Lung microvascular endothelial cell (primary cell): ENCODE data around the gene RAD51AP1. TPM values are rescaled to one million over a fixed set of nuclear protein-coding genes. Genes with fewer than 3 reads are reported as not detected.
"Not testable (repeated sequence)": the region's sequence is repeated elsewhere in the genome, so short reads cannot be mapped to it uniquely, and the experiment has no call there.

Source experiments
- DNase-seq, 2 donors: peaks; one replicate each; pipeline versions ENCODE4 v3.0.0 to v3.0.0-alpha.2; 2010; ENCODE audit warnings: low read depth in 2 of 2
- total RNA-seq: library from RNA; depleted of rRNA; stranded (reverse); fragments of >200 nt; gene quantifications from 2 replicates; pipeline ENCODE4 v1.2.1, GENCODE V29; 2014

RAD51AP1 gene, protein sequence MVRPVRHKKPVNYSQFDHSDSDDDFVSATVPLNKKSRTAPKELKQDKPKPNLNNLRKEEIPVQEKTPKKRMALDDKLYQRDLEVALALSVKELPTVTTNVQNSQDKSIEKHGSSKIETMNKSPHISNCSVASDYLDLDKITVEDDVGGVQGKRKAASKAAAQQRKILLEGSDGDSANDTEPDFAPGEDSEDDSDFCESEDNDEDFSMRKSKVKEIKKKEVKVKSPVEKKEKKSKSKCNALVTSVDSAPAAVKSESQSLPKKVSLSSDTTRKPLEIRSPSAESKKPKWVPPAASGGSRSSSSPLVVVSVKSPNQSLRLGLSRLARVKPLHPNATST
- total RNA-seq: 2.4 and 7.6 TPM in 2 replicates

DNA sequence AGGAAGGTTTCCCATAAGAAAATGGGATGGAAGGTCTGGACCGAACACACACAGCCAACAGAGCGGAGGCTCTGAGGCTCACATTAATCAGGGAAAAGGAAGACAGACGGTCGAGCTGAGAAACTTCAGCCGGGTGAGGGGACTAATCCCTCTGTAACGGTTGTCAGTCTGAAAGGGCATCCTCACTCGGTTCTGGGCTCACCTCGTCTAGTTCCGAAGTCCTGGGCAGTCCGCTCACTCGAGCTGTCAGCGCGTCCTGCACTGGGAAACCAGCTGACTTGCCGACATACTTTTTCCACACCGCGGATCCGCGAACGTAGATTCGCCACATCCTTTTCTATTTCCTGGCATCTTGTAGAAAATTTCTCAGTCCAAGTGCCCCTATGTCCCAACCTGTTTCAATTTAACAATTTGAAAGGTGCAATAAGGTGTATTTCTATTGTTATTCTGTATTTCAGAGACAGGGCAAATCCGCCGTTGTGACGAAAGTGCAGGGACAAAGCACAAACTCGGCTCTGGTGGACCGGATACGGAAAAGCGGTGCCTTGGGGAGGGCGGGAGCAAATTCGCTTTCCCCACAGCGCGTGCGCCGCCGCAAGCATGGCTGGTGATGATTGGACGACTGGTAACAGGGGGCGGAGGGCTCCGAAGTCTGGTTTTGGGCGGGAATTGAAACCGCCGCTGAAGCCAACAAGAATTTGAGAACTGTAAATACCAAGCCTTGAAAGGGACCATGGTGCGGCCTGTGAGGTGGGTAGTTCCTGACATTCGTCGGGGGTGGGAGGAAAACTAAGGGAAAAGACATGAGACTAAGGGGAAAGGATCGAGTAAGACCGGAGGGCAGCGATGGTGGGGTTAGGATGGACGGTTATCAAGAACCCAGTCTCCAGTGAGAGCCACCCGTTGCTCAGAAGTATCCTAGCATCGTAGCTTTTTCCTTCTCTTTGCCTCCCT lies at the start of gene RAD51AP1:
RAD51AP1 (plus strand) TSS at position 684 of the 954 bp plus-strand sequence; CDS start at position 734, 50 bp downstream.
- DNase-seq: peak; percentile 99 to 100

DNA sequence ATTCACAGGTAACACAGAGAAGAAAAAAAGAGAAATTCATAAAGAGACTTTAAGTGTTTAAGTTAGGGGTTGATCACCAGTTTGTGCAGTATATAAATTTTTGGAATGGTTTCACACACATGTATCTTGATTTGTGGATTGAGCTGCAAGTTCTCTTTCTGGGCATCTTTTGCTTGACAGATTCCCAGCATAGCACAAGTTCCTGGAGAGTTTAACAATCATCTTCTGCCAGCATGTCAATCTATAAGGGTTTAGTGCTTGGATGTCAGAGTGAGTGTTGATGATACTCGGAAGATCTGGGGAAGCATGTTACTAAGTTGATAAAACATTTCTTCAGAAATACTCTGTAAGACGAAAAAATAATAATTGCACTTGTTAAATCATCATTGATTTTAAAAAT lies 49.1 kb upstream of the RAD51AP1 start:
- no peak for DNase-seq

DNA sequence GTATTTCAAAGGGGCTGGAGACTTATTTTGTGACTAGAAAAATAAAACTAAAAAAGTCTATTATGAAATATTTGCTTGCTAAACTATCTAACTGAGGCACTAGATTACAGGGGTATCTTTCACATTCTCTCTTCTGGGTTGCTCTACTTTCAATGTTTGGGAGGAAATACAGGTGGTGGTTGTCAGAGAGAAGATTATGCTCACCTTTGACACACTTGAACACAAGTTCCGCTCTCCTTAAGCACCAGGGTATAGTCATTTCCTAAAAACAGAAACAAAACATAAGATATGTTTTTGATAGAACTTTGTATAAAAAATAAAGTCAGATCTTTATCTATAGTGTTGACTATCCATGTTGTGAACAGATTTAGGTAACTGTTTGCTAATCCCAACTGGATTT lies 47.7 kb upstream of the RAD51AP1 start:
- DNase-seq: no peak

DNA sequence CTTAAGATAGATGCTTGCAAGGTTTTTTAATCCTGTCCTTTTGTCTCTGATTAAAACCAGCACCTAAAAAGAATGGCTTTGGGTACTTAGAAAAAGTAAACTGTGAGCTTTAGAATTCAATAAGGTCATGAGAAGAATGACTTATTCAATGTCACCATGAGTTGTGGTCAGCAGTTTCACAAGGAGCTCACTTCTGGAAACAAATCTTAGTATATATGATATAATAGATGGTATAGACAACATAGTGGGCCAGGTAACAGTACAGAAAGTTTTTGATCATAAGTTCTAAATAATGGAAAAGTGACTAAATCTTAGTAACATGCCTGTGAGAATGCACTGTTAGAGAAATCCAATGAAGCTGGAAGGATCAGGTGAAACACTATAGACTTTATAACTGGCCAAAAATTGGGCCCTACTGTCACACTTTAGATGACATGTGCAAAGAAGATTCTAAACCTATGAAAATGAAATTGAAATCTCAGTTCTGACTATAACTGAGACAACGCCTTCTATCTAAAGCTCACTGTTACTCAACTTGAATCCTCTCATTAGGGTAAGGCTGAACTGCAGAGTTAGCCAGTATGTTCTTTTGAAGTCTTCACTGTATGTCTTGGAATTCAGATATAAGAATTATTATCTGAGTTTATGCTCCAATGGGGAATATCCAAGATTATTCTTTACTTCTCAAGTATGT lies 42.4 kb upstream of the RAD51AP1 start:
- no peak for DNase-seq

DNA sequence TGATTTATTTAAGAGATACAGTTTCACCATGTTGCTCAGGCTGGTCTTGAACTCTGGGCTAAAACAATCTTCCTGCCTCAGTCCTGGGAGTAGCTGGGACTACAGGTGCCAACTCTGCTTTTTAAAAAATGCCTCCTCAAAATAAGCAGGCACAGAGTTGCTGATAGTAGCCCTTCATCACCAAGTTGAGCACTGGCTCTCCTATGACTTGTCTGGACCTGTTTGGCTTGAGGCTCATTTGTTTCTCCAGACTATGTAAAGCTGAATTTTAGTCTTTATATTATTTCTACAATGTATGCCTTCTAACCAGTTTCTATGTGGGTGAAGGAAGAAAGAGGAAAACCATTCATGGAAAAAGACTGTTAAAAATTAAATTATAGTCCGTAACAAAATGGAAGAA lies 39.5 kb upstream of the RAD51AP1 start:
- no peak for DNase-seq

DNA sequence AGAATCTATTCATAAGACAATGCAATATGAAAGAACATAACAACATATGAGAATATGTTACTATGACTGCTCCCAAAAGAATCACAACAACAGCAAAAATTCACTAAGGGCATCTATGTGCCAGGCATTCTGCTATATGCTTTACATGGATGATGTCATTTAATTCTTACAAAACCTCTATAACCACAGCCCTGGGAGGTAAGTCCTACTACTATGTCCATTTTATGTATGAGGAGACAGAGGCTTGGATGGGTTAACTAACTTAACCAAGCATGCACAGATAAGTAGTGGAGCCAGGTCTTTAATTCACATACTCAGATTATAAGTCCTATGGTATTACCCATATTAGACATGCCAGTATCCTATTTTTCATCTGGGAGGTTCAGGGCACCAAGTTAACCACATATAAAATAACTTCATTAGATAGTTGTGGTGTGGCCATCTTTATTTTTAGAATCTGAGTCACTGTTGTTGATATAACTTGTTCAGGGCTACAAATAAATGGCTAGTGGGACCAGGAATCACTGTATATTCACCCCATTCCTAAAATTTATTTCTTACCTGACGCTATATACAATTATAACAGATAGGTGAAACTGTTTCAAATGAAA lies 33.2 kb upstream of the RAD51AP1 start:
- no peak for DNase-seq

DNA sequence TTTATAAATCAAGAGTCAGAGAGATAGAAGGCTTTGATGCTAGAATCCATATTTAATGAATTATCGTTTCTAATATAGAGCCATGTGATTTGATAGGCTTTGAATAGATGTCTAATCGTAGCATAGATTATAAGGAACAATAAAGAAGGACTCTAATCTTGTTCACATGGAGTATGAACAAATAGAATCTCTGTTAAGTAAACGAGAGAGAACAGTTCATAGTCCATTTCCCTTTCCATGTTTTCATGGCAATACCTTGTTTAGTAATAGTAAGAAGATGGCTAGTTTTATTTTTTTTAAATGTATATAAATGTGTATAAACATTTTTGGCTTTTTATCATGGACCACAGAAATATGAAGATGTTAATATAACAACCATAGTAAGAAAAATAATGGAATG lies 32.3 kb upstream of the RAD51AP1 start:
- no peak for DNase-seq

DNA sequence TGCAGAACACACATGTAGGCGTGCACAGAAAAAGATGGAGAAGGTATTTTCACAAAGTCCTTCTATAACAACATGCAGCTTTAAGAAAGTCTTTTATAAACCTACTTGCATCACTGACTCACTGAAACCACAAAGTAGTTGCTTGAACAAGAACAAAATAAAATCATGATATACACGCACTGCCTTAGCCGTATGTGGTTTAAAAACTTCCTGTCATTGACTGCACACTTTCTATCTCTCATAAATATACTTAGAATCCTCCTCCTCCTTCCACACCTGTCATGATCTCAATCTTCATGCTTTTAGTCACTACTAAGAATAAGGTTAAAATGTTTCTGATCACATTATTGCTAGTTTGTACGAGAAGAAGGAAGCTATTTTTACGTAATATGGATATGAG lies 31.8 kb upstream of the RAD51AP1 start:
- peak in 1 of 2 donors; percentile 10 for DNase-seq

DNA sequence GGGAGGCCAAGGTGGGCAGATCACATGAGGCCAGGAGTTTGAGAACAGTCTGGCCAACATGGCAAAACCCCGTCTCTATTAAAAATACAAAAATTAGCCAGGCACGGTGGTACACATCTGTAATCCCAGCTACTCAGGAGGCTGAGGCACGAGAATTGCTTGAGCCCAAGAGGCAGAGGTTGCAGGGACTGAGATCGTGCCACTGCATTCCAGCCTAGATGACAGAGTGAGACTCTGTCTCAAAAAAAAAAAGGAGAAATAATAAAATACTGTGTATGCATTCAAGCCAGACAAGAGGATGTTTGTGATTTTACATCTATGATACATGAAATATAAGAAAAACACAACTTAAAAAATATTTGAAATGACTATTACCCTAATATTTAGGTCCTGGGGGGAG lies 30.2 kb upstream of the RAD51AP1 start:
- not testable (repeated sequence) for DNase-seq

DNA sequence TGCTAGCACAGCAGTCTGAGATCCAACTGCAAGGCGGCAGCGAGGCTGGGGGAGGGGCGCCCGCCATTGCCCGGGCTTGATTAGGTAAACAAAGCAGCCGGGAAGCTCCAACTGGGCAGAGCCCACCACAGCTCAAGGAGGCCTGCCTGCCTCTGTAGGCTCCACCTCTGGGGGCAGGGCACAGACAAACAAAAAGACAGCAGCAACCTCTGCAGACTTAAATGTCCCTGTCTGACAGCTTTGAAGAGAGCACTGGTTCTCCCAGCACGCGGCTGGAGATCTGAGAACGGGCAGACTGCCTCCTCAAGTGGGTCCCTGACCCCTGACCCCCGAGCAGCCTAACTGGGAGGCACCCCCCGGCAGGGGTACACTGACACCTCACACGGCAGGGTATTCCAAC lies 29.4 kb upstream of the RAD51AP1 start:
- not testable (repeated sequence) for DNase-seq

DNA sequence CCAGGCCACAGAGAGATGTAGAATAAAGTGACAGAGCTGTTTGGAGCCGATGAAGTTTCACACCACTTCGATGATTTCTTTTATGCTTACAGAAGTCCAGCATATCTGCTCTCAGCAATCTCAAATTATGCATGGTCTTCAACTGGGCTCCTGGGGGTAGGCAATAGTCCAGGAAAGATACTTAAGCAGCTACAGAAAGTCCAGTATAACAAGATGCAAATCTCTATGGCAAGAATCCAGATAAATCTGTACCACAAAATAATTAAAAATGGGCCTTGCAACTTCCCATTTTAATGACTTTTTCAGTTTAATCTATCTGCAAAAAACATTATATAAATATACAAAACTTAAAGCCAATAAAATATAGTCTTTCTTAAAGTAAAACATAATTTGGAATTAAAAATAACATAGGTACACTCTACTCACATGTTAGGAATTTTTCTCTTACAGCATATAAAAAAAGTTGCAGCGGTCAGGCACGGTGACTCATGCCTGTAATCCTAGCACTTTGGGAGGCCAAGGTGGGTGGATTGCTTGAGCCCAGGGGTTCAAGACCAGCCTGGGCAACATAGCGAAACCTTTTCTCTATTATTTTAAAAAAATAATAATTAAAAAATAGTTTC lies 20.5 kb upstream of the RAD51AP1 start:
- DNase-seq: peak in 1 of 2 donors; percentile 23

DNA sequence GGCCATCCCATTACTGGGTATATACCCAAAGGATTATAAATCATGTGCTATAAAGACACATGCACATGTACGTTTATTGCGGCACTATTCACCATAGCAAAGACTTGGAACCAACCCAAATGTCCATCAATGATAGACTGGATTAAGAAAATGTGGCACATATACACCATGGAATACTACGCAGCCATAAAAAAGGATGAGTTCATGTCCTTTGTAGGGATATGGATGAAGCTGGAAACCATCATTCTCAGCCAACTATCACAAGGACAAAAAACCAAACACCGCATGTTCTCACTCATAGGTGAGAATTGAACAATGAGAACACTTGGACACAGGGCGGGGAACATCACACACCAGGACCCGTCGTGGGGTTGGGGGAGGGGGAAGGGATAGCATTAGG lies 15.2 kb upstream of the RAD51AP1 start:
- DNase-seq: not testable (repeated sequence)

DNA sequence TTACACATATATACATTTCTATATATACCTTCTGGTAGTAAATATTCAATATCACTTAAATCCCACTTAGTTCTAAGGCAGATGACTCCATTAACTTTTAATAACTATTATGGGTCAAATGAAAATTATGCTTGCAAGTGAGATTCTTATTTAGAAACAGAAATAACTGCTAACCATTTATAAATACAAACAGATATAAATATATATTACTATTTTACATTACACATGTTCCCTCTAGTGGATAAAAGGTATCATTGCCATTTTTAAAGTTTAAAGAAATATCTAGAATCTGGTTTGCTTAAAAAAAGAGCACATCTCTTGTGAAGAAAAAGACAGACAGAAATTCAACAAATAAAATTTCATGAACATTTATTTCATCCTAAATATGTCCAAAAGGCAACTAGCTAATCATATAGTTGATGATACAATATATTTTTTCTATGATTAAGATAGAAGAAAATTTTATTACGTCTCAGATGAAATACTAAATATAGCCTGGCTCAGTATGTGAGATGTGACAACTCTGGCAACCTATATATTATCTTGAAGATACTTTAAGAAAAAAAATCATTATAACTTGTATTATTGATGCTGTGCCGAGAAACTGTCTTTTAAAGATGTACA lies 11.7 kb upstream of the RAD51AP1 start:
- peak; percentile 18 to 32 for DNase-seq

DNA sequence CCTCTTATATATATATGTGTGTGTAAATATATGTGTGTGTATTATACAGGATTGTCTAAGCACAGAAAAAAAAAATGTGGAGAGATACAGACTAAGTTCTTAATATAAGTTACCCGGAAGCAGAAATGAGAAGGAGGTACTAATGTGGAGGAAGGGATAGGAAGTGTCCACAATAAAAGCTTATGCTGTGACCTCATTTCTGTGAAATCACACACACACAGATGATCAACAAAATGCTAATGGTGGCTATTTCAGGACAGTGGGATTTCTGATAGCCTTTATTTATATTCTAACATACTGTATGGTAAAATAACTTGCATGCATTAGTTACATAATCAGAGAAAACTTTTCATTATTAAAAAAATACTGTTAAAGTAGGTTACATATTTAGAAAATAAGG lies 8.5 kb upstream of the RAD51AP1 start:
- DNase-seq: no peak

DNA sequence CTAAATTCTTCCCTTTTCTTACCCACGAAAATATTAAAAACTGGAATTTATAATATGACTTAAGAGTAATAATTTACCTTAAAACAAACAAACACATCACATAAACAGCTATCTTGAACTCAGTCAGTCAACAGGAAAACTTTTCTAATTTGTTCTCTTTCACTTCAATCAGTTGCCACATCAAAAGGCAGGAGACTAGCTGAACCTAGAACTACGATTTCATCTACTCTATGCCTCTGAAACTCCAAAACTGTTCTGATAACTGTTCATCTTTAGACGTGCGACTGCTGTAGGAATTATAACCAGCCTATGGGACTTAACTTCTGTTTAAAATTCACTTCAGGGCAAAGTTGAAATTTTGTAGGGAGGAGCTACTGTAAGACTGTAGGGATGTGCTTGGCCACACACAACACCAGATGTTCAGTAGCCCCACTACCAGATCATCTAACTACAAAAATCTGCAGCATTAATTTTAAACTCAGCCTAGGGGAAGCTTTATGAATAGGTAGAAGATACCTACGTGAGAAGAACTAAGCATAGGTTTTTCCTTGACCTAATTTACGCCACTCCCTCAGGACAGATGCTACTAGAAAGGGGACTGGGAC lies 7.6 kb upstream of the RAD51AP1 start:
- DNase-seq: no peak

DNA sequence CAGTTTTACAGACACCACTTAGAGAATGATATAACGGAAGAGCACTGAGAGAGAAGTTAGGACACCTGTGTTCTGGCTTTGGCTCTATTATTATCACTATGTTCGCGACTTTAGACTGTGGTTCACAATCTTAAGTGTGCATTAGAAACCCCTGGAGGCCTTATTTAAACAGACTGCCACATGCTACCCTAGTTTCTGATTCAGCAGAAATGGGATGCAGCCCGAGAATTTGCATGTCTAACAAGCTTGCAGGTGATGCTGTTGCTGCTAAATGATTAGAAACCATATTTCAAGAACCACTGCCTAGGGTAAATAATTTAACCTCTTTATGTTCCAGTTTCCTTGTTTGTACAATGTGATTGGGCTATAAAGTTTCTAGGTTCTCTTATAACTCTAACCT lies 3.6 kb upstream of the RAD51AP1 start:
- DNase-seq: no peak

DNA sequence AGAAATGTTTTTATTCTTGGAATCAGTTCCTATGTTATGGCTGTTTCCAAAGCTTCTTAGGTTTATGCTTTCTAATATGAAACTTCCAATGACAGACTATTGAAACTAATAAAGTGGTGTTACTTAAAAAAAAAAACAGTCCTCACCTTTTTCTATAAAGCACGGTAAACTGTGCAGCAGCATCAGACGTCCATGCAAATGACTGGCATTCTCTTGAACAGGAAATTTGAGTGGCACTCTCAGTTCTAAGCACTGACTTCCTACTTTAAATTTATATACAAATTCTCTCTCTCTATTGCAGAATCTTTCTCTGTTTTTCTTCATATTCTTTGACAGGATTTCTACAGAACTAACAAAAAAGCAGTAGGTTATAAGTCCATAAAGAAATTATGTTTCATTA lies 2.8 kb upstream of the RAD51AP1 start:
- DNase-seq: no peak

DNA sequence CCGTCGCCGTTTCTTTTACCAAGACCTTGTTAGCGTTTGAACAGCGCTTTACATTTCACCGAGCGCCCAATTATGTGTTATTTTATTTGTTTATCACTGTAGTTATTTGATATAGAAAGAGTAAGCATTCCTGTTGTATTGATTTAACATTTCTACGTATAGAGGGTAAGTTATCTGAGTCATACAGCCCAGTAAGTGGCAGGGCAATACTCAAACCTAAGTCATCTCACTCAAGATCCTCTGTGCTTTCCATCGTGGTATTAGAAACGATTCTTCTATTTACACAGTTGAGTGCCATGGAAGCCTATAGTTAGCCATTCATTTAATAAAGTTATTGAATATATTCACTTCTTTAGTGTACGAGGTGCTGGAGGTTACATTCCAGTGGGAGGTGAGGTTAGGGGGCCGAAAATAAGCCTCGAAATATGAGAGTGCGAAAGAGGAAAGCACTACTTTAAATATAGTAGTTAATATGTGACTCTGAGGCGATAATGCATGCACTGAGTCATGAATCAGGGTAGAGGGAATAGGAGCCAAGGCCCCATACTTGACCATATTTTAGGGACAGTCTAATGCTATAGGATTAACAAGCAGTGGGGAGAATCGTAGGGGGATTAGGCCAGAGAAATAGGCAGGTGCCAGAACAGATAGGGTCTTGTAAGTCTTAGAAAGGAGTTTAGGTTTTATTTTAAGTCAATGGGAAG lies 629 bp downstream of the RAD51AP1 start:
- DNase-seq: no peak

DNA sequence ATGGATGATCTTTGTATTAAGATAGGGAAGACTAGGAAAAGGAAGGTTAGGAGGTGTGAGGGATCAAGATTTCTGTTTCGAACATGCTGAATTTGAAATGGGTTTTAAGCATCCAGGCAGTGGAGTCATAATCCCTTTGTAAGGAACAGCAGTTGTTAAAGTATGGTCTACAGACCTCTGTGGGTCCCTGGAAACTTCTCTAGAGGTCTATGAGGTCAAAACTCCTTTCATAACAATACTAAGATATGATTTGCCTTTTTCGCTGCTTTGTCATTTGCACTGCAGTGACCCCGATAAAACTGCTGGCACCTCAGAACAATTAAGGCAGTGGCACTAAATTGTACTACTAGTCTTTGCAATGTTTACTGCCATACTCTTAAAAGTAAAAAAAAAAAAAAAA lies 1.5 kb downstream of the RAD51AP1 start:
- DNase-seq: no peak

DNA sequence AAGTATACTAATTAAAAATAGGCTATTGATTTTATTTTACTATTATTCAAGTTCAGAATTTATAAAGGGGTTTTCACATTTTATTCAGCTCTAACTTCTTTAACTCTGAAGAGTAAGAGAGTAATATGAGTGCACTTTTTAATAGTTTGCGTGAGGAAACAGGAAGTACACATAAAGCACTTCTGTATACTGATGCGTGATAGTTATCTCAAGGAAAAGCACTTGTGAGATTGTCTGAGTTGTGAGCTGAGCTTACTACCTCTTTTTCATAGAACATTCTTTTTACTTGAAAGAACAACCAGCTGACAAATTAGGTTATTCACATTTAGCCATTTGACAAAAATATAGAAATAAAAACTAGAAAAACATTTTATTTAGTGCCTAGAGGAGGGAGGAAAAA lies 1.9 kb downstream of the RAD51AP1 start:
- DNase-seq: no peak
